Measurements from ENCODE around the gene ZFAND3. TPM values are rescaled to one million over a fixed set of nuclear protein-coding genes. Genes with fewer than 3 reads are reported as not detected.

The ZFAND3 gene
- total RNA-seq, 1 donor from 2014 or later, result 84.4 TPM

GRCh38 chr6:37826993-37827392 lies 7.5 kb downstream of the ZFAND3 start:
- DNase-seq (ENCODE audit: extremely low spot score, unreplicated experiment), result no peak
- TF ChIP-seq CTCF (IDR thresholded peaks at IDR 0.05), result no peak
- Mint-ChIP-seq H3K9me3 (ENCODE audit: unreplicated experiment) (no peaks in the 10 kb centered on the region), H3K4me3 (ENCODE audit: unreplicated experiment) (no peak overlapping the region), H3K27ac (ENCODE audit: unreplicated experiment) (peak overlapping the region; percentile 8), H3K27me3 (ENCODE audit: unreplicated experiment) (no peaks in the 10 kb centered on the region), H3K4me1 (ENCODE audit: unreplicated experiment) (peaks cover 63% of the 10 kb centered on the region), H3K36me3 (ENCODE audit: unreplicated experiment) (peaks cover 4% of the 10 kb centered on the region)

- Mint-ChIP-seq H3K4me3 (ENCODE audit: unreplicated experiment) (no peak overlapping the region), H3K27ac (ENCODE audit: unreplicated experiment) (no peak overlapping the region), H3K4me1 (ENCODE audit: unreplicated experiment) (peaks cover 60% of the 10 kb centered on the region), H3K27me3 (ENCODE audit: unreplicated experiment) (no peaks in the 10 kb centered on the region), H3K9me3 (ENCODE audit: unreplicated experiment) (no peaks in the 10 kb centered on the region), H3K36me3 (ENCODE audit: unreplicated experiment) (peaks cover 4% of the 10 kb centered on the region)
- no peak for TF ChIP-seq CTCF (IDR thresholded peaks at IDR 0.05)
- DNase-seq (ENCODE audit: extremely low spot score, unreplicated experiment), result no peak
Measured at GRCh38 chr6:37827603-37828265, 8.2 kb downstream of the ZFAND3 start.

DNA sequence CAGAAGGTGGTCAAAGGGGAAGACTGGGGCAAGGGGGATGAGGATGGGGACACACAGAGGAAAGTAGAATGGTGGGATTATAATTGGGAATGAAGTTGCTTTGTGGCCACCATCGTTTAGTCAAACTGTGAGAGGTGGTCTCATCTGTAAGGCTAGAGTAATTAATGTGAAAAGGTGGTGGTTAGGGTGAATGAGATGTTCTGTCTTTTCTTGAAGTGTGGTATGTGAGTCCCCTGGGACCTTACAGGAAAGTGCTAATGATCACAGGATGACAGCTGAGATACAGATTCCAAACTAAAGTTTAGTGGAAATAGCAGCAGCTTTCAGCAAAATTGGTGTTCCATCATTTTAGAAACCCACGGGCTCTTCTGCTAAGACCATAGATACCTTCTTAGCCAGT lies 10.7 kb downstream of the ZFAND3 start:
- TF ChIP-seq CTCF (IDR thresholded peaks at IDR 0.05), result no peak
- peaks cover 4% of the 10 kb centered on the region for H3K9me3 Mint-ChIP-seq (ENCODE audit: unreplicated experiment)
- H3K27me3 Mint-ChIP-seq (ENCODE audit: unreplicated experiment), result no peaks in the 10 kb centered on the region
- no peak for DNase-seq (ENCODE audit: extremely low spot score, unreplicated experiment)
- H3K36me3 Mint-ChIP-seq (ENCODE audit: unreplicated experiment), result peaks cover 10% of the 10 kb centered on the region
- peaks cover 40% of the 10 kb centered on the region for H3K4me1 Mint-ChIP-seq (ENCODE audit: unreplicated experiment)
- no peak overlapping the region for H3K4me3 Mint-ChIP-seq (ENCODE audit: unreplicated experiment)
- H3K27ac Mint-ChIP-seq (ENCODE audit: unreplicated experiment), result no peak overlapping the region

DNA sequence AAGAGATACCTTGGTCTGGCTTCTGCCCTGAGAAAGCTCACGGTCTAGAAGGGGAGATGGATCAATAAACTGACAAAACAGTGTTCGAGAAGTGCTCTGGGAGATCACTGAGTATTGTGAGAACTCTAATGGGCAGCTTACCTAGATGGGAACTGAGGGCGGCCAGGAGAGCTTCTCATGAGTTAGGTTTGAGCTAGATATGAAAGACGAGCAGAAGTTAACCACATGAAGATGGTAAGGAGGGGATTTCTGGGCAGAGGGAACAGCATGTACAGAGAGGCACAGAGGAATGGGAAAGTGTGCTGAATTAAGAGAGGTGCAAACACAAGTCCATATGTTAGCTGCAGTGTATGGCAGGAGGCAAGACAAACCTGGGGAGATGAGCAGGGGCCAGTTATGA lies 11.9 kb downstream of the ZFAND3 start:
- peaks cover 4% of the 10 kb centered on the region for H3K9me3 Mint-ChIP-seq (ENCODE audit: unreplicated experiment)
- peaks cover 37% of the 10 kb centered on the region for H3K4me1 Mint-ChIP-seq (ENCODE audit: unreplicated experiment)
- no peak for DNase-seq (ENCODE audit: extremely low spot score, unreplicated experiment)
- H3K36me3 Mint-ChIP-seq (ENCODE audit: unreplicated experiment), result peaks cover 6% of the 10 kb centered on the region
- no peak for TF ChIP-seq CTCF (IDR thresholded peaks at IDR 0.05)
- H3K4me3 Mint-ChIP-seq (ENCODE audit: unreplicated experiment), result no peak overlapping the region
- H3K27me3 Mint-ChIP-seq (ENCODE audit: unreplicated experiment), result no peaks in the 10 kb centered on the region
- H3K27ac Mint-ChIP-seq (ENCODE audit: unreplicated experiment), result no peak overlapping the region

GRCh38 chr6:37835923-37836322 lies 16.4 kb downstream of the ZFAND3 start:
- Mint-ChIP-seq H3K4me3 (ENCODE audit: unreplicated experiment) (no peak overlapping the region), H3K36me3 (ENCODE audit: unreplicated experiment) (peaks cover 8% of the 10 kb centered on the region), H3K27ac (ENCODE audit: unreplicated experiment) (no peak overlapping the region), H3K4me1 (ENCODE audit: unreplicated experiment) (peaks cover 26% of the 10 kb centered on the region), H3K9me3 (ENCODE audit: unreplicated experiment) (peaks cover 4% of the 10 kb centered on the region), H3K27me3 (ENCODE audit: unreplicated experiment) (no peaks in the 10 kb centered on the region)
- no peak for DNase-seq (ENCODE audit: extremely low spot score, unreplicated experiment)
- TF ChIP-seq CTCF (IDR thresholded peaks at IDR 0.05), result no peak
